Umbilical cord (tissue), 2 donors: ENCODE measurements around the gene RGS6. TPM values are rescaled to one million over a fixed set of nuclear protein-coding genes. Genes with fewer than 3 reads are reported as not detected.

Source experiments
- DNase-seq: peaks from one replicate; pipeline ENCODE4 v3.0.0-alpha.2; 2015; ENCODE audit warnings: low spot score
- total RNA-seq: library from RNA; depleted of rRNA; stranded (reverse); fragments of >200 nt; gene quantifications from one replicate; pipeline ENCODE4 v1.2.3, GENCODE V29; 2014; ENCODE audit warnings: low replicate concordance; ENCODE audit not compliant: insufficient read depth

RGS6 gene
- total RNA-seq, 1 donor from 2014 or later = 4.3 TPM

- DNase-seq = no peak
Observed at GRCh38 chr14:72550513-72550912, 618.3 kb downstream of the RGS6 start.

DNA sequence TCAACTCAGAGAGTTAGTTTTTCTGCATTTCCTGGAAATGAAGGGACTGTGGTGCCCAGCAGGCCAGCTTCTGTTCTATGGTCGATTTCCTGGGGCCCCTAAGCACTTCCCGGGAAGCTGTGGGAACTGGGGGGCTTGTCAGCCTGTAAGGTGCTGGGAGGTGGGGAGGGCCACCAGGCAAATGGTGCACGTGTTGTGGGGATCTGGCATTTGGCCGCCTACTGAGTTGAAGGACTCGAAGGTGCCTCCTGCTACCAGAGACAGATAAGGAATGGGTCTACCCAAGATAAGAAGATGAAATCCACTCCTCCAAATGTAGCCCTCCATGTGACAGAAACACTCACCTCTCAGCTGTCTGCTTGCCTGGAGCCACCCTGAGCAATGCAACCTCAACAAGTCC, 620.0 kb downstream of the RGS6 start:
- DNase-seq = no peak

DNA sequence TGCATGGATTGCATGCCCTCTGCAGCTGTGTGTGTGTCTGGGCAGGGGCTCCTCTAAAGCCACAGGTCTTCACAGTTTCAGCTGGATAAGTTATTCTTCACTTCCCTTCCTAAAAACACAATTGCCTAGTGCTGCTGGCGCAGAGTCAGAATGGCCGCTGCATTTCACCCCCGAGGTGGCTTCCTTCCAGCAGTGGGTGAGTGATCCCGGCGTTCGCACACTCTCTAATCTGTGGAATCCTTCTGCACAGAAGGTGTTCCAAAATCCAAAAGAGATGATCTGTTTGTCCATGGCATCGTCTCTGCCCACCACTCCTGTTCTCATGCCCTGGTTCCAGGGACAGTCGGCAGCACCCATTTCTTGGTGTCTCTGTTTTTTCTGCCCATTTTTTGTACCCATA, 620.9 kb downstream of the RGS6 start:
- no peak for DNase-seq

DNA sequence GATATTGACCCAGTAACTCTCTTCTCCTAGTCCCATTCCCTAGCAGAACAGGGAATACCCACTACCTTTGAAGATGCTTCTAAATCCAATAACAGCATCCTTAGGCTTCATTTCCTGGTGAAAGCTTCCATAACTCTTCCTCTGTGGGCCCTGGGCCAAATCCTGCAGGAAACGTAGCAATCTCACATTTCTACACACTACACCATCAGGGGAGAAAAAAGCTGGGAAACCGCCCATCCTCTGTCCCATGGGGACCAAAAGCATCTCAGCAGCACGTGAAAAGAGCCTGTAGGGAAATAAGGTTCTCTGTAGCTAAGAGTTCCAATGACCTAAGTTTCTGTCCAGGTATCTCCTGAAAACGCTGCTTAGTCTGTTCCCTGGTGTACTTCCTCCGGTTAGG, 621.4 kb downstream of the RGS6 start:
- DNase-seq = no peak

DNA sequence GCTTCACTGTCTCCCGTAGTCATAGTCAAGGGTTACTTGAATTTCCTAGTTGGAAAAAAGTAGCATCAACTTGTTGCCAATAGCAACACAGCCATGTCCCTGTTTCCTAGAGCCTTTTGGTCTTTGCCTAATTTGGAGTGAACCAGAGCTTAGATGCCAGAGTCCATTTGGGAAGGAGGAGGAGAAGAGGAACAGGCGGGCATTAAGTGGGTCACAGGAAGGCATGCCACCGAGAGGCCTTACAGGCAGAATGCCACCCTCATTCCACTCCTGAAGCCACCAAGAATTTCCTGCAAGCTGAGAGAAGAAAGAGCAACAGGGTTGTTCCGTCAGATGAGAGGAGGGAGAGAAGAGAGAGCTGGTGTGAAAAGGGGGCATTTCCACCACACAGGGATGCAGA, 622.2 kb downstream of the RGS6 start:
- DNase-seq = no peak

GRCh38 chr14:72554994-72555608, 622.9 kb downstream of the RGS6 start:
- DNase-seq = no peak

DNA sequence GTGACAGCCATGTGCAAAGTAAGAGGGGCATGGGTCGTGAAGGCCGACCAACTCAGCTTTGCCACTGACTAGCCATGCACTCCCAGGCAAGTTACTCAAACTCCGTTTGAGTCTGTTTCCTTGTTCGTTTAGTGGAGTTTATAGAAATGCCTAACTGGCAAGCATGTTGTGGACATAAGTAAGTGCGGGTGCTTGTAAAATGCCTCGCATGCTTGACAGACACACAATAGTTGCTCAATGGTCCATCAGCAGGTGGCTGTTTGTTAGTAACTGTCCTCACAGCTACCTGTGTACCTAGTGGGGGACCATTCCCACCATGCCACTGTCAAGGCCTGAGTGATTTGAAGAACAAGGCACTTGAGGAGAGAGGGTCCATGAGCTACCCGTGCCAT, 623.4 kb downstream of the RGS6 start:
- DNase-seq = no peak

GRCh38 chr14:72557671-72558070, 625.4 kb downstream of the RGS6 start:
- DNase-seq = no peak

GRCh38 chr14:72558721-72559120, 626.5 kb downstream of the RGS6 start:
- DNase-seq = no peak

GRCh38 chr14:72559202-72559601, 627.0 kb downstream of the RGS6 start:
- no peak for DNase-seq

- no peak for DNase-seq
Observed at GRCh38 chr14:72559669-72560255, 627.5 kb downstream of the RGS6 start.

DNA sequence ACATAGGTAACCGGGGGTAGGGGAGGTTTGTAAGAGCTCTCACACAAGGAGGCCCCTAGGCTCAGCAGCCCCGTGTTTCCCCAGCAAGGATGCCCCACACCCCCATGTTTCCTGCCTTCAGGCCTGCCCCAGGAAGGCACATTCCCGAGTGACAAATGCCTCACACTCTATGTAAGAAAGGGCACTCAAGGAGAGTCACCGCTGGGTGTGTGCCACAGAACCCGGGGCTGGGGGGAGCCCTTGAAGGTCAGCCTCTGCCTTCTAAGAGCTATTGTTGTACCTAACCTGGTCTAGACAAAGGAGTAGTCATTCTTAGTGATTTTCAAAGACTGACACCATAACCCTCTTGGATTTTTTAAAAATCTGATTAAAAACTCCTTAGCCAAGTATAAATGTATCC, 628.1 kb downstream of the RGS6 start:
- no peak for DNase-seq

DNA sequence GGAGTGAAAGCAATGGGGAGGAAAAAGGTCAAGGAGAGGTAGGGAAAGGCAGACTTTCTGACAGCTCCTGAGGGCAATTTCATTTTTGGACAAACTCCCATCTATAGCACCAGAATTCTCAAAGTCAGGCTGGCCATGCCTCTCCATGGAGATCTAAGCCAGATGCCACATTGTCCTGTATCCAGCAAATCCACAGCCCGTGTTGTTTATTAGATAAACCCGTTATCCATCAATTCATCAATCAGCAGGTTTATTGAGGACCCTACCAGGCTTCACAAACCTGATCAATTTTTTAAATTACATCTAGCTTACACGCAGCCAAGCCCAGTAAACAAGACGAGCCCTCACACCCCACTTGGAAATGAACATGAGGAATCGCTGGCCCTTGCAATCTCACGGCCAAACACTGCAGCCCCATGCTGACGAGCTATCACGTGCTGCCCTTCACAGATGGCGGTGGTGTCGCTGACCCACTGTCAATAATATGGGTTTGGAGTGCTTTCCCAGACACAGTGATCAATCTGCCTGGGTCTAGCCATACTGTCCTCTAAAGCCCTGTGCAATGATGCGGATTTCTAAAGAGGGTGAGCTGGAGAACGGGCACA, 628.8 kb downstream of the RGS6 start:
- no peak for DNase-seq

DNA sequence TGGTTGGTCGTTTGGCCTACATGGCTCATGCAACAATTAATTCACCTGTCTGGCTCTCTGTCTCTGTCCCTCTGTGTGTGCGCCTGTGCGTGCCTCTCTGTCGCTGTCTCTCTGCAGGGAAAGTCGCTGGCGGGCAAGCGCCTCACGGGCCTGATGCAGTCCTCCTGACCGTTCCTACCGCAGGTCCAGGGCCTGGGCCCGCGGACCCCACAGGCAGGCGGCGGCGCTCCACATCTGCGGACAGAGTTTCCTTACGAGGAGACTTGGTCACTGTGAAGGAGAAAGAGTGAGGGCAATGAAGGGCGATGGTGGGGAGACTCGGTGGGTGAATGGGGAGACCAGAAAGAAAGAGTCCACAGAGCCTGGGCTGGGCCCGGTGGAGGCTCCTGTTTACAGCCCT, 630.1 kb downstream of the RGS6 start:
- no peak for DNase-seq

GRCh38 chr14:72563676-72564075, 631.4 kb downstream of the RGS6 start:
- no peak for DNase-seq

DNA sequence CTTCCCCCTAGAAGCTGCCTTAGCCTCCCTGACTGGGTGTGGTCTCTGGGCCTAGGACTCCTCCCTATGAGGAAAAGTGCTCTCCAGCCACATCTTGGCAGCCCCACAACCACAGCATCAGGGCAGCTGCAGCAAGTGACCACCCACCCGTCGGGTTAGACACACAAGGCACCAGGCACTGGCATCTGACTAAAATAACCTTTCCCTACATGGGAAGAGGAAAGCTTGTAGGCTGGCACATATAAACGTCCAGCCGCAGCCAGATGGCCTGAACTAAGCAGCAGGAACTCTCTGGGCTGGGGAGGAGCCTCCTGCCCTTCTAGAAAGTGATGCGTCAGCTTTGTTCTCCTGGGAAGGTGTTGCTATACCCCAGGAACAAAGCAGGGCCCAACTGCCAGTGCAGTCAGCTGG, 632.9 kb downstream of the RGS6 start:
- DNase-seq = peak; percentile 8

- no peak for DNase-seq
Observed at GRCh38 chr14:72565917-72566316, 633.7 kb downstream of the RGS6 start.

DNA sequence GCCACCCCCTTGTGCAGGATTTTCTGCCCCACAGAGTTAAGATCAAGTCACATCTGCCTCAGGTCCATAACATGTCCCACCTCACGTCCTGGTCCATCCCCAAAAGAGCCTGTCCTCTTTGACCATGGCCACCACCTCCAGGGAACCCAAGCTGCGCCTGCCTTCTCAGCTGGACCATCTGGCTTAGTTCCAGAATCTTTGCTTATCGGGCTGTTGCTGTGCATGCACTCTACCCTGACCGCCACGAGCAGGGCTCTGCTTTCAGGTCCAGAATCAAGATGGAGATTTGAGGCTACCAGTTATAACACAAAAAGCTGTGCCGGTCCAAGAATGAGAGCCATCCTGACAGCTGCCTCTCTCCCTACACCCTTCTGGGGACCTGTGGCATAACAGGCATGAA, 635.0 kb downstream of the RGS6 start:
- no peak for DNase-seq

- no peak for DNase-seq
Observed at GRCh38 chr14:72568296-72568992, 636.2 kb downstream of the RGS6 start.

GRCh38 chr14:72573725-72574417, 641.6 kb downstream of the RGS6 start:
- DNase-seq = no peak

GRCh38 chr14:72574715-72575114, 642.5 kb downstream of the RGS6 start:
- DNase-seq = no peak

DNA sequence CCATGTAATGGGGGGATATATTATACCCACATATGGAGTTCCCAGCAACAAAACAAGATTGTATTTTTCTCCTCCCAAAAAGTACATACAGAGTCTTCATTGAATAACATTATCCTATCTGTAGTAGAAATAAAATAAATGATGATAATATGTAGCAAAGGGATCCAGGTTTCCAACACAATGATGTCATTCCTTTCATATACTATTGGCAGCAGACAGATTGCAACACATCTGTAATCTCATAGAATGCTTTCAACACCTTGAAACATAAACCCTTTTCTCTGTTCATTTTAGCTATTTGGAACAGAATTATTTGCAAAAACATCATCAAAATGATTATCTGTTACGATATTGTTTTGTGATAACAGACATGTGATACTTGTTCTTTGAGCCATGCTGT, 644.0 kb downstream of the RGS6 start:
- no peak for DNase-seq
